ENCODE measurements around the gene BICD2.

The BICD2 gene

DNA sequence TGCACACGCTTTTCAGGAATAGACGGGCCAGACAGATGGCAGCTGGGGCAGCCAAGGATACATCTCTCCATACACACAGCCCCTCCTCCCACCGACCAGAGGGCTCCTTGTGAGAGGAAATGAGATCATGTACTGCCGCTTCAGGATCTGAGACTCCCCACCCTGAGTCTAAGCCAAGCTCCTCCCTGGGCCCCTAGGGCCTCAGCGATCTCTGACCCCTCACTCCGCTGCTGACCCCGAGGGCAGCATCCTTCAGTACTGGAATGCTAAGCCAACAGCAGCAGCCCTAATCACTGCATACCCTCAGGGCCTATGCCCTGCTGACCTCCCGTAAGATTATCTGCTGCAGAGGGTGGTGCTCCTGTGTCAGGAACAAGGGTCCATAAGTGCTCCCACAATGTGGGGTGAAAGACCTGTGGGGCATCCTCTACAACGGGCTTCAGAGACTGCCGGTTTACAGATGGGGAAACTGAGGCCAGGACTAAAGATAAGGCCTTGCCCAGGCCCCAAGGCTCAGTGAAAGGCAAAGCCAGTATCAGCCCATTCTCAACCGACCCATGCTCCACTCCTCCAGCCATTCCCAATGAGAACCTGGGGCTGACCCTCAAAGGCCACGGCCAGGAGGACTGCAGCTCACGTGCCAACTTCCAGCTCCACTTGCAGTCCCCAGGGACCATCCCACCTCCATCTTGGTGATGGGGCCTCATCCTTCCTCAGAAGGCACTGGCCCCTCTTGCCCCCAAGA is 37.5 kb downstream of the BICD2 start:
- no peak for DNase-seq

- no peak for DNase-seq
These were observed 38.3 kb downstream of the BICD2 start for GRCh38 chr9:92726348-92726747.

DNA sequence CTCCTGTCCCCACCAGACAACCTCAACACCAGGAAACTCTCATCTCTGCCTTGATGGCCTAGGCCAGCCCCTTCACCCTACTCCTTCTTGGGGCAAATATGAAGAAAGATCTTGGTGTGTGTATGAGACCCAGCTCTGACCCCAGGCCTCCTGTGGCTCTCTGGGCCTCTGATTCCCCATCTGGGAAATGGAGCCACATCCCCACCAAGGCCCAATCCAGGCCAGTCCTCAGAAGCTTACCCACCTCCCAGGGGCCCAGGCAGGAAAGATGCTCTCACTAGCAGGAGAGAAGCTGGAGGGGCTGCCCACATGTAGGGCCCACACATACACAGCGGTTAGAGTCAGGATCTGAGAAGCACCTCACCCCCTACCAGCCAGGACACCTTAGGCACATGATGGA is 38.9 kb downstream of the BICD2 start:
- no peak for DNase-seq

DNA sequence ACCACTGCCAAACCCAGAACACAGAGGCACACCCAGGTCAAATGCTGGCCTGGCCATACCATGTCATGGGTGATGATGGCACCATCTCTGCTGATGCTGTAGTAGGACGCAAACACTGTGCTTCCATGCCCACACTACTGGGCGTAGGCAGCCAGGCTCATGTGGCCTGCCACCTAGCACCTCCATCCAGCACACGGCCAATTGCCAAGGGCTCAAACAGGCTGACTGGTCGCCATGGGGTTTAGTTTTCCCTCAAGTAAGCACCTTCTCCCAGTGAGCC is 39.4 kb downstream of the BICD2 start:
- DNase-seq: no peak

DNA sequence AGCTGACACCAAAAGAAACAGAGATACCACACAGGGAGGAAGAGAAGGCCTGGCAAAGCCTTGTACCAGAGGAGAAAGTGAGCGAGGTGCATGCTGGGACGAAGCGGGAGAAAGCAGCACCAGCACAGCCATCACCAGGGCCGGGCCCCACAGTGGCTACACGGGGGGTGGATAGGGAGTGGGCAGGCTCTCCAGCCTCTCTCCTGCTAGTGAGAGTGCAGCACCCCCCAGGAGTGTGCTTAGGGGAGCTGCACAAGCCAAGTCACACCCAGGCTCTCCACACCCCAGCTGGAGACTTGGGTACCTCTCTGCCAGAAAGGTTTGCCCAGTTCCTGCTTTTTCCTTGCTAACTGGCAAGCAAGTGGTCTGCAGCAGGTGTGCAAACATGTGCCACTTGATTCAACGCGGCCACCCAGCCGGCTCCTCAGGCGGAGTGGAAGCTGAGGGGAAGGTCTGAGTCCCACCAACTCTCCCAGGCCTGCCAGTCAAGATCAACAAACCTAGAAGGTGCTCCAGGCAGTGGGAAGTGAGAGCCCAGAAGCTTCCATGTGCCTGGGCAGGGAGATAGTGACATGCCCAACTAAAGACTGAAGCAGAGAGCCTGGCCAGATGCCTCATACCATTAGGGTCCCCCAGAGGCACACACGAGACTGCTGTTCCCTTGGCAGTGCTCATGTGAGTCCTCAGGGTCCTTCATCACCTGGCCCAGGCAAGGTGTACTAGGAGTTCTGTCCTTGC is 39.9 kb downstream of the BICD2 start:
- DNase-seq: no peak

DNA sequence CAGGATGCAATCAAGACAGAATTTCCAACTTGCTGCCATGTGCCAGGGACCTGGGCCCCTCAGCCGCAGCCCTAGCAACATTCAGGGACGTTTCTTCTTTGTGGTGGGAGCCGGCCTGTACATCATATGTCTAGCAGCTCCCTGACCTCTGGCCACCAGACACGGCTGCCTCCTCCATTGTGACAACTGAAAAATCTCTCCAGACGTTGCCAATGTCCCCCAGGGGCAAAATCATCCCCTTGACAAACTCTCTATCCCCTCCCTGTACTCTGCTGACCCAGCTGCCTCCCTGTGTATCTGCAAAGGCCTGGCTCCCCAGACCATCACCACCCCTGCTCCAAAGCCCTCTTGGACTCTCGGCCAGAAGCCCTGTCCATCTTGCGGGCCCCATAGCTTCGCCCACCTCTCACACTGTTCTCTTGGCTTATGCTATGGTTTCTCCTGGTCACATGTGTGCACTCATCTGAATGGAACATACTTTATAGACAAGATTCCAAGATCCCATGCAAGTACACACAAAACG is 40.8 kb downstream of the BICD2 start:
- DNase-seq: no peak

DNA sequence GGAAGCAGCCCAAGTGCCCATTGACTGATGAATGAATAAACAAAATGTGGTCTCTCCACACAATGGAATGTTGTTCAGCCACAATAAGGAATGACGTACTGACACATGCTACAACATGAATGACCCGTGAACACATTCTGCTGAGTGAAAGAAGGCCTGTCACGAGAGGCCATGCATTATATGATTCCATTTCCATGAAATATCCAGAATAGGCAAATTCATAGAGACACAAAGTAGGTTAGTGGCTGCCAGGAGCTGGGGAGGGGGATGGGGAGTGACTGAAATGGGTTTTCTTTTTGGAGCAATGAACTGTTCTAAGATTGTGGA is 41.4 kb downstream of the BICD2 start:
- DNase-seq: no peak

- DNase-seq: no peak
These were observed 42.0 kb downstream of the BICD2 start for GRCh38 chr9:92722386-92723298.

GRCh38 chr9:92721548-92721947 is 43.1 kb downstream of the BICD2 start:
- no peak for DNase-seq

DNA sequence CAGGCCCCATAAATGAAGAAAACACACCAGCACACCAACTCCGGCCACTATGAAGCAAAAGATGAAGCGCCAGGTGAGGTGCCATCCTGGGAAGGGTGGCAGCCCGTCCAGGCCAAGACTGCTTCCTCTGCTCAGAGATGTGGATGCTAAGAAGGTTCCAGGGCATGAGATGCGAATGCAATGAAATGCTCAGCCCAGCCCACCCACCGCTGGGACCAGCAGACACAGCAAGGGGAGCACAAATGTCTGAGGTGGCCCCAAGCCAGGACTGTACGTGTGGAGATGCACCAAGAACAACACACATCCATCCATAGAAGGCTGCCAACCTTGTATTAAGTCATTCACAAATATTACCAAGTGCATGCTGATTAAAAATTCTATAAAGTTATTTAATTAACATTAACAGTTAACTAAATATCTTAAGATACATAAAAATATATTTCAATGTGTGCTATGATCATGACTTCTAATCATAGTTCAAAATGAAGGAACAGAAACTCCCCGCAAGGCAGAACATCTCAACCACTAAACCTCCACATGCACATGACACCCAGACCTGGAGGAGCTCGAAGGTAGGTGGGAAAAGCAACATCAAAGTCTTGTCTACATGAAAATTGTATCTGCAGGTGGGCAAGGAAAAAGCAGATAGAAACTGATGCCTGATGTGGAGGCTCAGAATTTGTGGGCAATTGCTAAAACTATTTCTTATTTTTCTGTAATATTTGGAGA is 43.7 kb downstream of the BICD2 start:
- no peak for DNase-seq

- DNase-seq: no peak
These were observed 44.3 kb downstream of the BICD2 start for GRCh38 chr9:92720209-92720765.

- DNase-seq: no peak
These were observed 45.5 kb downstream of the BICD2 start for GRCh38 chr9:92719028-92719647.

DNA sequence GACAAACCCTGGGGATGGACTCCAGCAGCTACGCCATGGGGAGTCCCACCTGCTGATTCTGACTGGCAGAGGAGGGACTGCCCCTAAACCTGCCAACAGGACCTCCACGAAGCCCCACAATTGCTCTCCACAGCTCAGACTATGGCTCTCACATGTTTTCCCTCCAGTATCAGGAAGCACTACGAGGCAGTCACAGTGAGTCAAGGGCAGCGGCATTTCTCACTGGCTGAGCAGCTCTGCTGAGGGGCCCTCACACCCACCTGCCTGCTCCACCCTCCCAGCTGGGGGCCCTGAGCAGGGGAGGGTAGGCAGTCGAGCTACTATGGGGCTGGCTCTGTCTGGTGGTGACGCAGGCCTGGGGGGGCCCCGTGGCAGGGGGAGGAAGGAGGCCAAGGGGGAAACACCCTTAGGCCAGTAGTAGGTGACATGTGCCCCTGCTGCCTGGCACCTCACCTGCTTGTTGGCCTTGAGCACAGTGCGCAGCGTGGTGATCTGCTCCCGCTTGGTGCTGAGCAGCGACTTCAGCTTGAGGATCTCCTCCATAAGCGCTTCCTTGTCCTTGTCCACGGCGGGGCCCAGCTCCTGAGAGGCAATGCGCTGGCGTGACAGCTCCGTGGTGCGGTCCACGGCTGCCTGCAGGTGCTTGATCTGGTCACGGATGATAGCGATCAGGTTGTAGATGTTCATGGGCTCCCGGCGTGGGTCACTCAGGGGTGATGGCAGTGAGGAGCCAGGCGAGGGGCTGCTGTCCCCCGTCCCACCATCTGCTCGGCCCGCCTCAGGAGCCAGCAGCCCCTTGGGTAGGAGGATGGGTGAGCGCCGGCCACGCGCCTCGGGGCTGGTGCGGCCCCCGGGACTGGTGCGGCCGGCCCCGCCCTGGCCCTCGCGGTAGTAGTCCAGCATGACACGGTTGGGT is 46.3 kb downstream of the BICD2 start:
- DNase-seq: no peak

GRCh38 chr9:92717201-92718085 is 47.2 kb downstream of the BICD2 start:
- no peak for DNase-seq

GRCh38 chr9:92716557-92716956 is 48.1 kb downstream of the BICD2 start:
- DNase-seq: peak; percentile 64

GRCh38 chr9:92715488-92716231 is 49.0 kb downstream of the BICD2 start:
- DNase-seq: no peak

GRCh38 chr9:92714787-92715487 is 49.7 kb downstream of the BICD2 start:
- no peak for DNase-seq

- DNase-seq: no peak
These were observed 50.6 kb downstream of the BICD2 start for GRCh38 chr9:92714016-92714415.
